ENCODE data around the gene SYK.

The SYK gene

GRCh38 chr9:90864779-90865178, 63.2 kb downstream of the SYK start:
- TF ChIP-seq CTCF (IDR thresholded peaks at IDR 0.05; ENCODE audit: insufficient read depth, low read depth, low read length, missing control alignments) = no peak
- H3K4me3 ChIP-seq (ENCODE audit: low read depth, low read length) = no peak overlapping the region
- no peak for DNase-seq (ENCODE audit: low read depth)

GRCh38 chr9:90867101-90867500, 65.5 kb downstream of the SYK start:
- H3K4me3 ChIP-seq (ENCODE audit: low read depth, low read length) = no peak overlapping the region
- DNase-seq (ENCODE audit: low read depth) = no peak
- no peak for TF ChIP-seq CTCF (IDR thresholded peaks at IDR 0.05; ENCODE audit: insufficient read depth, low read depth, low read length, missing control alignments)

GRCh38 chr9:90868555-90868954, 66.9 kb downstream of the SYK start:
- no peak for DNase-seq (ENCODE audit: low read depth)
- TF ChIP-seq CTCF (IDR thresholded peaks at IDR 0.05; ENCODE audit: insufficient read depth, low read depth, low read length, missing control alignments) = no peak
- H3K4me3 ChIP-seq (ENCODE audit: low read depth, low read length) = no peak overlapping the region

- DNase-seq (ENCODE audit: low read depth) = no peak
These were observed 67.7 kb downstream of the SYK start for GRCh38 chr9:90869361-90869760.

GRCh38 chr9:90870621-90871326, 69.2 kb downstream of the SYK start:
- TF ChIP-seq CTCF (IDR thresholded peaks at IDR 0.05; ENCODE audit: insufficient read depth, low read depth, low read length, missing control alignments) = peak; percentile 82
- peak; percentile 62 for DNase-seq (ENCODE audit: low read depth)
- H3K4me3 ChIP-seq (ENCODE audit: low read depth, low read length) = no peak overlapping the region

More at GRCh38 chr9:90869361-90869760, 67.7 kb downstream of the SYK start:
- H3K4me3 ChIP-seq (ENCODE audit: low read depth, low read length) = no peak overlapping the region
- no peak for TF ChIP-seq CTCF (IDR thresholded peaks at IDR 0.05; ENCODE audit: insufficient read depth, low read depth, low read length, missing control alignments)

- no peak for TF ChIP-seq CTCF (IDR thresholded peaks at IDR 0.05; ENCODE audit: insufficient read depth, low read depth, low read length, missing control alignments)
- H3K4me3 ChIP-seq (ENCODE audit: low read depth, low read length) = no peak overlapping the region
- no peak for DNase-seq (ENCODE audit: low read depth)
These were observed 69.8 kb downstream of the SYK start for GRCh38 chr9:90871327-90871935.

All from GM12865 (cell line).